ENCODE measurements around the gene C20orf202. TPM values are rescaled to one million over a fixed set of nuclear protein-coding genes. Genes with fewer than 3 reads are reported as not detected.
A peak's percentile ranks its signal among the peaks of the same experiment; 100 is the strongest.
"Not testable (repeated sequence)": the region's sequence is repeated elsewhere in the genome, so short reads cannot be mapped to it uniquely, and the experiment has no call there.

C20orf202 gene
- total RNA-seq, 1 donor from 2014 or later = 0.92 TPM

DNA sequence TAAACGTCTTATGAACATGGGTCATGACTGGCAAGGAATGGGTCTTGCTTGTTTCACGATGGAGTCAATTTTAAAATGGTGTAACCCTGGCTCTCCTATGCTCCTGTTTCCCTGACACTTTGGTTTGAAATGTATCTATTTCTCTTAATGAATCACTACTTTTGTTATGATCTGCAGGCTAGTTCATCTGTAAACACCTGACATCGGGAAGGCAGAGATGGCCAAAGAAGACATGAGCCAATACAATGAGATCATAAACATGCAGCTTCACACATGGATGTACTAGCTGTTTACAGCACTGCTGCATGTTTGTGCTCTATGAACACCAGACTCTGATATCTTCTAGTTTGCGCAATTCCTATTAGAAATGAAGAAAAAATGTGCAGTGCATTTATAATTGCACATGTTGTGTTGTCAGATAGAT lies 11.6 kb downstream of the C20orf202 start:
- no peak for DNase-seq (ENCODE audit: low spot score)
- H3K36me3 Mint-ChIP-seq (ENCODE audit: low read depth, unreplicated experiment) = no peaks in the 10 kb centered on the region
- peaks cover 17% of the 10 kb centered on the region for H3K4me1 Mint-ChIP-seq (ENCODE audit: unreplicated experiment)
- TF ChIP-seq, protein P1, sequence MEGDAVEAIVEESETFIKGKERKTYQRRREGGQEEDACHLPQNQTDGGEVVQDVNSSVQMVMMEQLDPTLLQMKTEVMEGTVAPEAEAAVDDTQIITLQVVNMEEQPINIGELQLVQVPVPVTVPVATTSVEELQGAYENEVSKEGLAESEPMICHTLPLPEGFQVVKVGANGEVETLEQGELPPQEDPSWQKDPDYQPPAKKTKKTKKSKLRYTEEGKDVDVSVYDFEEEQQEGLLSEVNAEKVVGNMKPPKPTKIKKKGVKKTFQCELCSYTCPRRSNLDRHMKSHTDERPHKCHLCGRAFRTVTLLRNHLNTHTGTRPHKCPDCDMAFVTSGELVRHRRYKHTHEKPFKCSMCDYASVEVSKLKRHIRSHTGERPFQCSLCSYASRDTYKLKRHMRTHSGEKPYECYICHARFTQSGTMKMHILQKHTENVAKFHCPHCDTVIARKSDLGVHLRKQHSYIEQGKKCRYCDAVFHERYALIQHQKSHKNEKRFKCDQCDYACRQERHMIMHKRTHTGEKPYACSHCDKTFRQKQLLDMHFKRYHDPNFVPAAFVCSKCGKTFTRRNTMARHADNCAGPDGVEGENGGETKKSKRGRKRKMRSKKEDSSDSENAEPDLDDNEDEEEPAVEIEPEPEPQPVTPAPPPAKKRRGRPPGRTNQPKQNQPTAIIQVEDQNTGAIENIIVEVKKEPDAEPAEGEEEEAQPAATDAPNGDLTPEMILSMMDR (IDR thresholded peaks at IDR 0.05; ENCODE audit: unreplicated experiment) = no peak
- no peaks in the 10 kb centered on the region for H3K27me3 Mint-ChIP-seq (ENCODE audit: unreplicated experiment)
- no peak overlapping the region for H3K4me3 Mint-ChIP-seq (ENCODE audit: unreplicated experiment)
- H3K27ac Mint-ChIP-seq (ENCODE audit: unreplicated experiment) = no peak overlapping the region
- H3K9me3 Mint-ChIP-seq (ENCODE audit: unreplicated experiment) = no peaks in the 10 kb centered on the region

DNA sequence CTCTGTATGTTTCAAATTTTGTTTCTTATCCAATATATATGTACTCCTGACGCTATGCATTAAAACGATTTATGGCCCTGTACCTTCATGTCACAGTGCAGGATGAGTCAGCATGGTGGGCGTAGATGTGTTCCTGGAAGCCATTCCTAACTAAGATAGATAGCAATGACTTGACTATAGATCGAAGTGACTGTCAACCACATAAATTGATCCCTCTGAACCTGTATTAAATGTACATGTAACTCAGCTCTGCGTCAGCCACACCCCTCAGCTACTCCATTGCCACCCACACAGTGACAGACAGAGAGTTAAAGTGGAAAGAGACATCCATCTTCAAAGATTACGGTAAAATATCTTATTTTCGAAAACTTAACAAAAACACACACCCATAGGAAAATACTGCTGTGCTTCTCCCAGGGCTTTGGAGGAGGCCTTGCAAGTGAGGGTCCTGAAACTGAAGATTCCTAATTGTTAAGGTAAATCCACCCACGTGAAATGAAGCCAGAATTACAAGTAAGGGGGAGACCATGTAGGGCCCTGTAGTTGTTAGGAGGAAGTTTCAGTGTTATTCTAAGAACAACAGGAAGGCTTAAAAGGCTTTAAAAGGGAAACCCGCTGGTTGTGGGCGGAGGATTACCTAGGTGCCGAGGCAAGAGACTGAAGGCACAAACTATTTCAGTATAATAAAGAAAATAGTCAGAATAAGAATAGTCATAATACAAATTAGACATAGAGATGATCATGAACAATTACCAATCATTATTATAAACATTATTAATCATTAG lies 12.3 kb downstream of the C20orf202 start:
- H3K4me1 Mint-ChIP-seq (ENCODE audit: unreplicated experiment) = peaks cover 17% of the 10 kb centered on the region
- no peaks in the 10 kb centered on the region for H3K27me3 Mint-ChIP-seq (ENCODE audit: unreplicated experiment)
- H3K9me3 Mint-ChIP-seq (ENCODE audit: unreplicated experiment) = no peaks in the 10 kb centered on the region
- H3K27ac Mint-ChIP-seq (ENCODE audit: unreplicated experiment) = peak overlapping the region; percentile 58
- no peak for DNase-seq (ENCODE audit: low spot score)
- TF ChIP-seq, protein P1 (IDR thresholded peaks at IDR 0.05; ENCODE audit: unreplicated experiment) = no peak
- H3K36me3 Mint-ChIP-seq (ENCODE audit: low read depth, unreplicated experiment) = no peaks in the 10 kb centered on the region
- peak overlapping the region; percentile 15 for H3K4me3 Mint-ChIP-seq (ENCODE audit: unreplicated experiment)

DNA sequence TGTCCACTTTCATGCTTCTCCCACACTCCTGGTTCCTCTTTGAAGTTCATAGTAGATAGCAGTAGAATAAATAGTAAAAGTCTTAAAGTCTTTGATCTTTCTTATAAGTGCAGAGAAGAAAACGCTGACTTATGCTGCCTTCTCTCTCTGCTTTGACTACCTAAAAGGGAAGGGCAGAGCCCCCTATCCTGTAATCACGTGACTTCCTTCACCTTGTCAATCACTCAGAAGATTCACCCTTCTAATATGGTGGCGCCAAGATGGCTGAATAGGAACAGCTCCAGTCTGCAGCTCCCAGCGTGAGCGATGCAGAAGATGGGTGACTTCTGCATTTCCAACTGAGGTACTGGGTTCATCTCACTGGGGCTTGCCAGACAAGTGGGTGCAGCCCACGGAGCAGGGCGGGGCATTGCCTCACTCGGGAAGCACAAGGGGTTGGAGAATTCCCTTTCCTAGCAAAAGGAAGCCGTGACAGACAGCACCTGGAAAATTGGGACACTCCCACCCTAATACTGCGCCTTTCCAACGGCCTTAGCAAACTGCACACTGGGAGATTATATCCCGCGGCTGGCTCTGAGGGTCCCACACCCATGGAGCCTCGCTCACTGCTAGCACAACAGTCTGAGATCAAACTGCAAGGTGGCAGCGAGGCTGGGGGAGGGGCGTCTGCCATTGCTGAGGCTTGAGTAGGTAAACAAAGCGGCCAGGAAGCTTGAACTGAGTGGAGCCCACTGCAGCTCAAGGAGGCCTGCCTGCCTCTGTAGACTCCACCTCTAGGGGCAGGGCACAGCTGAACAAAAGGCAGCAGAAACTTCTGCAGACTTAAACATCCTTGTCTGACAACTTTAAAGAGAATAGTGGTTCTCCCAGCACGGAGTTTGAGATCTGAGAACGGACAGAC lies 13.5 kb downstream of the C20orf202 start:
- DNase-seq (ENCODE audit: low spot score); H3K27ac Mint-ChIP-seq (ENCODE audit: unreplicated experiment); H3K4me3 Mint-ChIP-seq (ENCODE audit: unreplicated experiment); H3K27me3 Mint-ChIP-seq (ENCODE audit: unreplicated experiment); H3K36me3 Mint-ChIP-seq (ENCODE audit: low read depth, unreplicated experiment); H3K9me3 Mint-ChIP-seq (ENCODE audit: unreplicated experiment): not testable (repeated sequence)
- H3K4me1 Mint-ChIP-seq (ENCODE audit: unreplicated experiment) = peaks cover 17% of the 10 kb centered on the region

DNA sequence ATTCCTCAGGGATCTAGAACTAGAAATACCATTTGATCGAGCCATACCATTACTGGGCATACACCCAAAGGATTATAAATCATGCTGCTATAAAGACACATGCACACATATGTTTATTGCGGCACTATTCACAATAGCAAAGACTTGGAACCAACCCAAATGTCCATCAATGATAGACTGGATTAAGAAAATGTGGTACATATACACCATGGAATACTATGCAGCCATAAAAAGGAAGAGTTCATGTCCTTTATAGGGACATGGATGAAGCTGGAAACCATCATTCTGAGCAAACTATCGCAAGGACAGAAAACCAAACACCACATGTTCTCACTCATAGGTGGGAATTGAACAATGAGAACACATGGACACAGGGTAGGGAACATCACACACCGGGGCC lies 19.5 kb downstream of the C20orf202 start:
- not testable (repeated sequence) for H3K36me3 Mint-ChIP-seq (ENCODE audit: low read depth, unreplicated experiment); DNase-seq (ENCODE audit: low spot score); H3K27ac Mint-ChIP-seq (ENCODE audit: unreplicated experiment); H3K4me1 Mint-ChIP-seq (ENCODE audit: unreplicated experiment); H3K9me3 Mint-ChIP-seq (ENCODE audit: unreplicated experiment); H3K27me3 Mint-ChIP-seq (ENCODE audit: unreplicated experiment); H3K4me3 Mint-ChIP-seq (ENCODE audit: unreplicated experiment)

DNA sequence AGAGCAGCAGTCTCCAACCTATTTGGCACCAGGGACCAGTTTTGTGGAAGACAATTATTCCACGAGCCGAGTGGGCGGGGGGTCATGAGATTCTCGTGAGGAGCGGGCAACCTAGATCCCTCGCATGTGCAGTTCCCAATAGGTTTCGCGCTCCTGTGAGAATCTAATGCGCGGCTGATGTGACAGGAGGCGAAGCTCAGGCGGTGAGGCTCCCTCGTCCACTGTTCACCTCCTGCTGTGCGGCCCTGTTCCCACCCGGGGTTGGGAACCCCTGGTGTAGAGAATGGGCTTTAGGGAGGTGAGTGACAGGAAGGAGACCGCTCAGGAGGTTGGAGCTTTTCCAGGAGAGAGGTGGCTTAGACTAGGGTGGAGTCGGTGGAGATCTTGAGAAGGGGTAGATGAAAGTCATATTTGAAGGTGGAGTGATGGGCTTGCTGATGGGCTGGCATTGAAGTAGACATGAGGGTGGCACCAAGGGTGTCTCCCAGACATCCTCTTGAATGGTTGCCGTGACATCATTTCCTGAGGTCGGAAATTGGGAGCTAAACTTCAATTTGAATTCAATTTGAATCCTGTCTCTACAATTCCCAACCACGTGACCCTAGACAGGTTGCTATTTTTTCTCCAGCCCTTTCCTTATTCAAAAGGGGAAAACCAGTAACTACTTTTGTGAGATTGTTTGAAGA lies 21.1 kb downstream of the C20orf202 start:
- TF ChIP-seq, protein P1 (IDR thresholded peaks at IDR 0.05; ENCODE audit: unreplicated experiment) = no peak
- Mint-ChIP-seq H3K36me3 (ENCODE audit: low read depth, unreplicated experiment) (no peaks in the 10 kb centered on the region), H3K27me3 (ENCODE audit: unreplicated experiment) (peaks cover 5% of the 10 kb centered on the region), H3K4me1 (ENCODE audit: unreplicated experiment) (peaks cover 5% of the 10 kb centered on the region), H3K4me3 (ENCODE audit: unreplicated experiment) (no peak overlapping the region), H3K27ac (ENCODE audit: unreplicated experiment) (no peak overlapping the region), H3K9me3 (ENCODE audit: unreplicated experiment) (no peaks in the 10 kb centered on the region)
- no peak for DNase-seq (ENCODE audit: low spot score)

All from endothelial cell (in vitro differentiated cells).